B cell (primary cell): Measurements from ENCODE around the gene TP53BP2.
"Not testable (repeated sequence)": the region's sequence is repeated elsewhere in the genome, so short reads cannot be mapped to it uniquely, and the experiment has no call there.

Source experiments
- EZH2 ChIP-seq: IDR thresholded peaks from 2 replicates; pipeline ENCODE4 v1.6.1; 2012; ENCODE audit warnings: borderline replicate concordance, low read depth, mild to moderate bottlenecking, moderate library complexity, low read length; ENCODE audit not compliant: insufficient read depth, poor library complexity, severe bottlenecking
- TF ChIP-seq, protein P1 (sequence below): fragments of 200-600 bp; IDR thresholded peaks from one replicate; pipeline ENCODE4 v1.8.0; 2022; ENCODE audit warnings: antibody characterized with exemption, mild to moderate bottlenecking

DNA sequence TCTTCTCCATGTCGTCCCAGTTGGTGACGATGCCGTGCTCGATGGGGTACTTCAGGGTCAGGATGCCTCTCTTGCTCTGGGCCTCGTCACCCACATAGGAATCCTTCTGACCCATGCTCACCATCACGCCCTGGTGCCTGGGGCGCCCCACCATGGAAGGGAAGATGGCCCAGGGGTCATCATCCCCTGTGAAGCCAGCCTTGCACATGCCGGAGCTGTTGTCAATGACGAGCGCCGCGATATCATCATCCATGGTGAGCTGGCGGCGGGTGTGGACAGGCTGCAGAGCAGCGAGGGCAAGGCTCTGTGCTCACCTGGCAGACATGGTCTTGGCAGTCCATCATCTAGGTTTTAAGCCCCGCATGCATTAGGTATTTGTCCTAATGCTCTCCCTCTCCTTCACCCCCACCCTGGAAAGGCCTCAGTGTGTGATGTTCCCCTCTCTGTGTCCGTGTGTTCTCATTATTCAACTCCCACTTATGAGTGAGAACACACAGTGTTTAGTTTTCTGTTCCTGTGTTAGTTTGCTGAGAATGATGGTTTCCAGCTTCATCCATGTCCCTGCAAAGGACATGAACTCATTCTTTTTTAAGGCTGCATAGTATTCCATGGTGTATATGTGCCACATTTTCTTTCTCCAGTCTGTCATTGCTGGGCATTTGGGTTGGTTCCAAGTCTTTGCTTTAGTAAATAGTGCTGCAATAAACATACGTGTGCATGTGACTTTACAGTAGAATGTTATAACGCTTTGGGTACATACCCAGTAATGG lies 19.0 kb upstream of the TP53BP2 start:
- TF ChIP-seq, protein P1, sequence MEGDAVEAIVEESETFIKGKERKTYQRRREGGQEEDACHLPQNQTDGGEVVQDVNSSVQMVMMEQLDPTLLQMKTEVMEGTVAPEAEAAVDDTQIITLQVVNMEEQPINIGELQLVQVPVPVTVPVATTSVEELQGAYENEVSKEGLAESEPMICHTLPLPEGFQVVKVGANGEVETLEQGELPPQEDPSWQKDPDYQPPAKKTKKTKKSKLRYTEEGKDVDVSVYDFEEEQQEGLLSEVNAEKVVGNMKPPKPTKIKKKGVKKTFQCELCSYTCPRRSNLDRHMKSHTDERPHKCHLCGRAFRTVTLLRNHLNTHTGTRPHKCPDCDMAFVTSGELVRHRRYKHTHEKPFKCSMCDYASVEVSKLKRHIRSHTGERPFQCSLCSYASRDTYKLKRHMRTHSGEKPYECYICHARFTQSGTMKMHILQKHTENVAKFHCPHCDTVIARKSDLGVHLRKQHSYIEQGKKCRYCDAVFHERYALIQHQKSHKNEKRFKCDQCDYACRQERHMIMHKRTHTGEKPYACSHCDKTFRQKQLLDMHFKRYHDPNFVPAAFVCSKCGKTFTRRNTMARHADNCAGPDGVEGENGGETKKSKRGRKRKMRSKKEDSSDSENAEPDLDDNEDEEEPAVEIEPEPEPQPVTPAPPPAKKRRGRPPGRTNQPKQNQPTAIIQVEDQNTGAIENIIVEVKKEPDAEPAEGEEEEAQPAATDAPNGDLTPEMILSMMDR, result not testable (repeated sequence)
- TF ChIP-seq EZH2, result not testable (repeated sequence)
